HG03457 (cell line): ENCODE data around the gene FAM193B.
"Not testable (repeated sequence)": the region's sequence is repeated elsewhere in the genome, so short reads cannot be mapped to it uniquely, and the experiment has no call there.

Experiments used
- ATAC-seq: cut with Tn5 transposase; IDR thresholded peaks from one replicate; pipeline ENCODE4 v1.9.1; 2021; ENCODE audit warnings: moderate number of reproducible peaks; ENCODE audit not compliant: unreplicated experiment

Gene FAM193B

DNA sequence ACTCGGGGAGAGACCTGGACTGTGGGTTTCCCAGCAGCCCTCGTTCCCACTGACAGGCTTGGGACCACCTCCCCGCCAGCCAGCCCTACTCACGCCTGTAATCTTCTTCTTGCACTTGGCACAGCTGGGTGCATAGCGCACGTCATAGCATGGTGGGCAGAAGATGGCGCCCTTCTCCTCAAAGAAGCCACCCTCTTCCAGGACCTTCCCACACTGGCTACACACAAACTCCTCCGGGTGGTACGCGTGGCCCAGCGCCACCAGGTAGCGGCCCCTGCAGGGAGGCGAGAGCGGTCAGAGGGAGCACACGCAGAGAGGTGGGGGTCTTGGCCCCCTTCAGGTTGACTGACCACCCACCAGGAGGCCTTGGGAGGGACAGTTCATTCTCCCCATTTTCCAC is 66.4 kb downstream of the FAM193B start:
- ATAC-seq = no peak

DNA sequence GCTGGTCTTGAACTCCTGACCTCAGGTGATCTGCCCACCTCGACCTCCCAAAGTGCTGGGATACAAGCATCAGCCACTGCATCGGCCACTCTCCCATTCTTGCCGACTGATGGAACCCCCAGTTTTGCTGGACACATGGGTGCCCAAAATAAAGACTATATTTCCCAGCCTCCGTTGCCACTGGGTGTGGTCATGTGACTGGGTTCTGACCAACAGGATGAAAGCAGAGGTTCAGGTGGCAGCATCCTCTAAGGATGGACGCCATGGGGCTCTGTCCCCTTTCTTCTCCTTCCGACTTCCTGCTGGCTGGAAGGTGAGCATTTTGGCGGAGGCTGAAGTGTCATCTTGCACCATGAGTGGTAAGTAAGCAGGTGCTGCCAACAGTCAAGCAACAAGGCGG is 67.2 kb downstream of the FAM193B start:
- no peak for ATAC-seq

DNA sequence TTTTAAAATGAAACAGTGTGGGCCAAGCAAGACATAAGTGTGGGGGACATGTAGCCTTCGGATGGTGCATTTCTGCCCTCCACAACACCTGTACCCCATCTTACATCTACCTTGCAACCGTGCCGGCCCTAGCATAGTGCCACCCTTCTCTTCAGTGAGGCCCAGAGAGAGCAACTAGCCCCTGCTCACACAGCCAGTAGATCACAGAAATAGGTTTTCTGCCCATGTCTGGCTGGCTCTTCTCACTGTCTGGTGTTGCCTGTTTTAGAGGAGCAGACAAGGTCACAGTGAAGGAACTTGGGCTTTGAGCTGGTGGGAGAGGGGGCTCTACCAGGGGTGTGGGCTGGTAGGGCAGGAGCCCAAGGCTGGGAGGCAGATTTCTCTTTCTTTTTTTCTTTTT is 68.1 kb downstream of the FAM193B start:
- ATAC-seq = no peak

DNA sequence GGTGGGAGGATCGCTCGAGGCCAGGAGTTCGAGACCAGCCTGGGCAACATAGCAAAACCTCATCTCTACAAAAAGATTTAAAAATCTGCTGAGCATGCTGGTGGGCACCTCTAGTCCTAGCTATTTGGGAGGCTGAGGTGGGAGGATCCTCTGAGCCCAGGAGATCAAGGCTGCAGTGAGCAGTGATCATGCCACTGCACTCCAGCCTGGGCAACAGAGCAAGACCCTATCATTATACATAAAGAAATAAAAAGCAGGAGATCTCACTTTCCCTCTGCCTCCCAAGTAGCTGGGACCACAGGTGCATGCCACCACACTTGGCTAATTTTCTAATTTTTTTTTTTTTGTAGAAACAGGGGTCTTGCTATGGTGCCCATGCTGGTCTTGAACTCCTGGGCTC is 68.6 kb downstream of the FAM193B start:
- ATAC-seq = not testable (repeated sequence)

DNA sequence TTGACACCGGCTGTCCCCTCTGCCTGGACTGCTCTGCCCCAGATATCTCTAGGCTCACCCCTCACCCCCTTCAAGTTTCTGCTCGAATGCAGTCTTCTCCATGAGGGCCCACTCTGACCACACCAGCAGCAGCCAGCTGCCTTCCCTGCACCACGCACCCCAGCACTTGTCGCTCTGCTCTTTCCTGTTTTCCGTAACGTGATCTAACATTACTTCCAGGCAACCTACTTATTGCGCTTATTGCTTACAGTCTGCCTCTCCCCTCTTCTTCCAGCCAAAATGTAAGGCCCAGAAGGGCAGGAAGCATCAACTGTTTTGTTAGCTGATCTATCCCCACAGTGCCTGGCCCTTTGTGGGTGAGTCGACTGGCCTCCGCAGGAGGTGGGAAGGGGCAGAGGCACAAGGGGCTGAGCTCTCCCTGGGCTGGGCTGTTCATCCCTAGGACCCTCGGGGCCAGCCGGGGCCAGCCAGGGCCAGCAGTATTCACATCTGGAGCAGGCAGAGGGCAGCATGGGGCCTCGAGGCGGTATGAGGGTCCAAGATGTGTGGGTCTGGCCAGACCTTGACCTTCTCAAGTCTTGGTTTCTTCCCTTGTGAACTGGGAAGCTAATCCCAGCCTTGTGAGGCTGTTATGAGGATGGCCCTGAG is 69.3 kb downstream of the FAM193B start:
- no peak for ATAC-seq

DNA sequence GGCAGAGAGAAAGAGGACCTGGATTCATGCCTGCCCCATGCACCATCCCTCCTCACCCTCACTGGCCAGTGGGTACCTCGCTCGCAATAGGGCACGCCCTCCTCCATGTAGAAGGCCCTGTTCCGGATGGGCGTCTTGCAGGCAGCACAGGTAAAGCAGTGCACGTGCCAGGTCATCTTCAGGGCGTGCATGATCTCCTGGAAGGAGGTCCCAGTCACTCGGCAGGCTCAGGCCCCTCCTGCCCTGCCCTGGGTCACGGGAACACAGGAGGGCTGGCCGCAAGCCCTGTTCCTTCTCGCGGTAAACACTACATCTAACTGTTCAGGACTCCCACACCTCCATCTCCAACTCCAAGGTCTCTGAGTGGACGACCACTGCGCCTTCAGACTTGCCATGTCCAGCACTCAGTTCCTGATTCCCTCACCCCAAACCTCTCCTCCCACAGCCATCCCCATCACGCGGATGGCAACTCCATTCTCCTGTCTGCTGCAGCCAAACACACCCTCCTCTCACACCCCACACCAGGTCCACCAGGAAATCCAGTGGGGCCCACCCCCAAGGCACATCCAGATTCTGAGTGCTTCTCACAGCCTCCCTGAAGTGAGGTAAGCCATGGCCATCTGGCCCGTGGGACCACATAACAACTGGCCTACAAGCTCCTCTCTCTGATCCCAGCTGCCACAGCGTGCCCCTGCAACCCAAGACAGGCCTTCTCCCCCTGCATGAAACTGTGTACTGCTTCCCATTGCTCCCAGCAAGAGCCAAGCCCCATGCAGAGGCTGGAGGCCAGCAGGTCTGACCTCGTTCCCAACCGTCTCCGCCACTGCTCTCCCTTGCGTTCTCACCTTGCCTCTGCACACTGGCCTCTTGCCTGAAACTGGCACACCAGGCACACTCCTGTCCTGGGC is 70.1 kb downstream of the FAM193B start:
- ATAC-seq = no peak

DNA sequence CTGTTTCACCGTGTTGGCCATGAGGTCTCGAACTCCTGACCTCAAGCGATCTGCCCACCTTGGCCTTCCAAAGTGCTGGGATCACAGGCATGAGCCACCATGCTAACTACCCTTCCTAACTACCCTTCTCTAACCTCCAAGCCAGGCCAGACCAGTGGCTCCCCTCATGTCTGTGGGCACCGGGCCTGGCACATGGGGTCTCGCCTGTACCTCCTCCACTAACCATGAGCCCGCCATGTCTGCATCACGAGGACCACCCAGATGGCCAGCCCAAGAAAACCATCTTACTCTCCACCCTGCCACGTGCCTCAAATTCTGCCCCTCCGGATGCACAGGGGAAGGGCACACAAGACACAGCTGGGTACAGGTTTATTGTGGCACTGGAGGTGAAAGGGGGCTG is 71.3 kb downstream of the FAM193B start:
- ATAC-seq = no peak

DNA sequence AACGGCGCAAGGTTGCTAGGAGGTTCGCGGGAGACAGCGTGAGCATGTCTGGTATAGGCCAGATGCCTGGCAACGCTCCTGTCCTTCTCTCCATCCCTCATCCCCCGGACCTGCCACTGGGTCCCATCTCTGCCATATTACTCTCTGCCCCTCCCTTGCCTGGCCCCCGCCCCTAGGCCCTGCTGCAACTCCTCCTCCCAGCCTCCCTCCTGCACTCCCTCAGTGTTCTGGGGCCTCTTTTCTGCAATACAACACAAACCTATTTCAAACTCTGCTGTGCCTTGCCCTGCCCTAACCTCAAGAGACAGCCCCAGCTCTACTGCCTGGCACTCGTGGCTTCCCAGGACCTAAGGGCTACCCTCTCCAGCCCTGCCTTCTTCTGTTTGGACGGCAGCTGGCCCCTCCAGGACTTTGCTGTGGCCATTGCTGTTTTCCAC is 72.0 kb downstream of the FAM193B start:
- ATAC-seq = no peak

DNA sequence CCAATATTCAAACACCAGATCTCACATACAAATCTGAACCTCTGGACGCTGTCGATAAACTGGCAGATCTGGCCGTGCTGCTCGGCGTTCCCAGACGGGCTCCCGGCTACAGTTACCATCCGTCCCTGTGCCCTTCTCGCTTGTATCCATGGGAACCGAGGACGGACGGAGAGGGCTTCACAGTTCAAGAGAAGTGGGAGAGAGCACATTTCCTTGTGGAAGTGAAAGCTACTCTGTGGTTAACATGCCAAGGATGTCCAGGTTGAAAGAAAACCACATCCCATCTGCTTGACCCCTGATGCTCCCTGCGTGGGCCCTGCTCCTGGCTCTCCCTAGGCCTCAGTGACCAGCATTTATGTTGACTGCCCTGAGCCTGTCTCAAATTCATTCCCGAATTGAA is 74.6 kb downstream of the FAM193B start:
- ATAC-seq = no peak

DNA sequence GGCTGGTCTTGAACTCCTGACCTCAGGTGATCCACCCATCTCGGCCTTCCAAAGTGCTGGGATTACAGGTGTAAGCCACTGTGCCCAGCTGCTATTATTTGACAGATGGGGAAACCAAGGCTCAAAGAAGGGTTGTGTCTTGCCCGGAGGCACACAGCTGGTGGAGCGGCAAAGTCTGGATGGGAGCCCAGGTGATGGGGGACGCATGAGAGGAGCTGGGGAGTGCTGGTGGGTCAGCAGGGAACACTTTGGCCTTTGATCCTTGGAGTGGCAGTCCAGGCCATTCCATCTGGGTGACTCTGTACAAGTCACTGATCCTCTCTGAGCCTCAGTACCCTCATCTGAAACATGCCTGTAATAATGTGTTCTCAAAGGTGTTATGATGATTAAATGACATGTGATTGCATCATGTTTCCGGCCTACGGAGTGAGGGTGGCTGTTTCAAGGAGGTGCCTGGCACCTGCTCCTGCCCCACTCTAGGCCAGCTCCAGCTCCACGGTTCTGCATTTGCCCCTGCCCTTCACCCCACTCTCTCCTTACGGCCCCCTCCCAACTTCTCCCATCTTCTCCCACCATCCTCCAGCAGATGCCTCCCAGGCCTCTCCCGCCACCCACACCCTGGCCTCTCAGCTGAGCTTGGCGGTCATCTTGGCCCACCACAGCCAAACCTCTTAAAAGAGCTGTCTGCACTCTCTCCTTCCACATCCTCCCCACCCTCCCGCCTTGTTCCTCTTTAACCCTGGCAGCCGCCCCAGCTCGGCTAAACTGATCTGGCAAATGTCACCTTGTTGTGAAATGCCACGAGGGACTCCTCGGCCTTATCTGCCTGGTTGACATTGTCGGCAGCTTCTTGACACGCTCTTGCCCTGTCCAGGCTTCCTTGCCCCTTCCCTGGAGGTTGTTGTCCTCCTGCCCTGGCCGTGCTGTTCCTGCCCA is 75.4 kb downstream of the FAM193B start:
- no peak for ATAC-seq

DNA sequence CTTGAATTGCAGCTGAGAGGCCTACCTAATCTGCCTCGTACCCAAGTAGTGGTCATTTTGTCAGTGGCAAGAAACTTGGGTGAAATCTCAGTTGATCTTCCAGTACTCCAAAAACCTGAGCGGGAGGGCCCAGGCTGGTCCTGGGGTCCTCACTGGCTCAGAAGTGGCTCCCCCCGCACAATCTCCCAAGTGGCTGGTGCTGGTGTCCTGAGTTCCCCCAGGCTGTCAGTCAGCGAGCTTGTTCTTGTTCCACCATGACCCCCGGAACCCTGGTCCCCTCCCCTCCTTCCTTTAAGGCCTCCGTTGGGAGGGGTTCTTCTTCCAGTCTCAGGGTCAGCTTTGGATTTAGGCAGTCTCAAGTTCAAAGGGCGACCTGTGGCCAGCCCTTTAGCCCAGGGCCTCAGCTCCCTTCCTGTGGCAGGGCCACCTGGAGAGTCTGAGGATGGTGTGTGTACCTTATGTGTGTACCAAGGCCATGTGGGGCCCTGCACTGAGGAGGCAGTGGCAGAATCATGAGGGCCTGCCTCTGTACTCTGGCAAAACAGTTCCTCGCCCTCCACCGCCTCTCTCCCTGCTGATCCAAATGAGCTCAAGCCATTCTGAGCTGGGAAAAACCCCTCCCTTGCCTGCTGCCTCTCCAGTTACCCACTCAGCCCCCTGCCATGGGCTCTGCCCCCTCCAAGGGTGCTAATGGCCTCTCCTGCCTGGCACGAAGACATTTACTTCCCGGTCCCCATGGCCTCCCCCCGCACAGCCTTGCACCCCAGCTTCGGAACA is 76.5 kb downstream of the FAM193B start:
- no peak for ATAC-seq

DNA sequence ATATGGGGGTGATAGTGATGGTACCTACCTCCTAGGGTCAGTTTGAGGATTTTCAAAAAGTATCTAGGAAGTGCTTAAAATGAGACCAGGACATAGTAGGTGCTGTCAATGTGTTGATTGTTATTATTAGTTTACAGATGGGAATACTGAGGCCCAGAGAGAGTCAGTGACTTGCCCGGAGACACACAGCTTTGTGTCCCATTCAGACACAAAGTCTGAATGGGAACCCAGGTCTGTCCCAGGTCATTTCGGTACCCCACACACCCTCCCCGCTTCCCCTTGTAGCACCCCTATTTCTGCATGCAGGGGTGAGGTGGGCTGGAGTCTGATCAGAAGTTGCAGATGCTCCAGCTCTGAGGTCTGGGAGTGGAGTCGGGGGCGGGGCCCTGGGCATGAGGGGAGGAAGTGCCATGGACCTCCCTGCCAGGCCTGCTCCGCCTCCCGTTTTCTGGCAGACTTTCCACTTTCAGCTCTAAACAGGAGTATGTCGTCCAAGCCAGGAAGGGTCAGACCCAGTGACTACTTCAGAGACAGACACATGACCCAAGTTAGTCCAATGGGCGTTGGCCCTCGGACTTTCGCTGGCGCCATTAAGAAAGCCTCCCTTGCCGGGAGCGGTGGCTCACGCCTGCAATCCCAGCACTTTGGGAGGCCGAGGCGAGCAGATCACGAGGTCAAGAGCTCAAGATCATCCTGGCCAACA is 77.7 kb downstream of the FAM193B start:
- no peak for ATAC-seq

DNA sequence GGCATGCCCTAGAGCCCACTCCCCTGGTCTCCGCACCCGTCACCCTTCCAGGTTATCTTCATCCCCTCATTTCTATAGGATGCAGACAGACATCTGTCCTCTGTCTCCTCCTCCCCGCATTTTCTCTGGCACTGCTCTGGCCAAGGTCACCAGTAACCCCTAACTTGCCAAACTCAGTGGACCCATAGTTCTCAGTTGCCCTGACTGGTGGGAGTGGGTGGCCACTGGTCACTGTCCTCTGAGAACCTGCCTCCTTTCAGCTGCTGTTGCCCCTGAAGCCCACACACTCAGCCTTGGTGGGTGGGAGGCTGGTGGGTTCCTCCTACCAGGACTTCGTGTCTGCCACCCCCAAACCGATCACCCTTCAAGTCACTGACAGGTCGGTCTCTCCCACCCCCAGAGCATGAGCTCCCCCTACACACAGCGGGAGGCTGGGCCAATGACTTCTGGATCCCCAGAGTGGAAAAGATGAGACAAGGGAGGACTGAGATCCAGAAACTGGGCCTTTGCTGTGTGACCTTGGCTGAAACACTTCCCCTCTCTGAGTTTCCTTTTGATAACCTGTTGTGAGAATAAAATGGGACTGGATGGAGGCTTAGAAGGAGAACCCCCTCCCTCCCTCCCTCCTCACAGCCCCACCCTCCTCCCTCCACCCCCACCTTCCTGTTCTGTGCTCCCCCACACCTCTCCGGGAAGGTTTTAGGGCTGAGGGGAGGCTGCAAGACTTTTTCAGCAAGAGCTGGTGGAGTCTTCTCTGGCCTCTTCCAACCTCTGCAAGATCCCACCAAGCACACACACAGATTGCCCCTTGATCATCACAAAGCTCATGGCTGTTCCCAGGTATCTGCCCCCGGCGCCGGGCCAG is 78.6 kb downstream of the FAM193B start:
- no peak for ATAC-seq

DNA sequence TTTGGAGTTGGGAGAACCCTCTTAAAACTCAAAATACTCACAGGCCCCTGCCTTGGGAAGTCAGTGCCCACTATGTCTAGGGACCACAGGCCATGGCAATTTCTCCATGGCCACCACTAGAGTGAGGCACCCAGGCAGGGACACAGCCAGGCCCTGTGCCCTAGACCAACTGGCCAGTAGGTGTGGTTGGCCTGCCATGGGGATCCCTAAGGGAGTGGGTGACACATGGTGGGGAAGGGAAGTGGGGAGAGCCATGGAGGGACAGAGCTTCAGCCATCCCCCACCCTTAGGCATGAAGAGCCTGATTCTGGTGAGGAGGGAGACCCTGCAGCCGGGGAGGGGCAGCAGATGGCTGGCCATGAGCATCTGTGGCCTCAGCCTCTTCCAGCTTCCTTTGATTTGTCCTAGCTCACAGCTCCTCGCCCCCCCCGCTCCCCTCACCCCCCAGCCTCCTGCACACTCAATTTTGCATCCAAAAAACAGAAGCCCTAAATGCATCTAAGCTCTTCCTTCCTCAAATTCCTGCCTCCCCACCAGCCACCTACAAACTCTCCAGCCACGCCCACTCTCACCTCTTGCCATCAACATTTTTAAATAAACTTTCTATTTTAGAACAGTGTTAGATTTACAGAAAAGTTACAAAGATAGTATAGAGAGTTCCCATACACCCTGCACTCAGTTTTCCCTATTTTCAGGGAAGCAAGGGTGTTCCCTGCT is 79.4 kb downstream of the FAM193B start:
- no peak for ATAC-seq

DNA sequence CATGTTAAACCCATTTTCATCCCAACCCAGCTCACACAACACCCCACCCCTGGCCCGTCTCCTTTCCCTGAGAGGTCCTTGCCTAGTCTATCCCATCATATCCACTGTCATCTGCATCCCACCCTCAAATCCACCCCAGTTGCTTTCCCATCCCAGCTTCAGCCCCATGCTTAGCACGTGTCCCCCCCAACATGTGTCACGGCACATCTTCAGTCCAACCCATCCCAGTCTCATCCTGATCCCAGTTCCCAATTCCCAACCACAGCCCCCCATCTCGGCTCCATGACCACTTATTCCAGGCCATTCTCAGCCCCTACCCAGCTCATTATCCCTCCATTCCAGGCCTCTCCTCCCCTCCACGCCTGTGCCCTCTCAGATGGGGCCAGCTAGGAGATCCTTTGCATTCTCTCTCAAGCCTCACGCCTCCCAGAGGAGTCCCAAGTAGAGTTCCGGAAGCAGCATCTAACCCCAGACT is 80.3 kb downstream of the FAM193B start:
- no peak for ATAC-seq

DNA sequence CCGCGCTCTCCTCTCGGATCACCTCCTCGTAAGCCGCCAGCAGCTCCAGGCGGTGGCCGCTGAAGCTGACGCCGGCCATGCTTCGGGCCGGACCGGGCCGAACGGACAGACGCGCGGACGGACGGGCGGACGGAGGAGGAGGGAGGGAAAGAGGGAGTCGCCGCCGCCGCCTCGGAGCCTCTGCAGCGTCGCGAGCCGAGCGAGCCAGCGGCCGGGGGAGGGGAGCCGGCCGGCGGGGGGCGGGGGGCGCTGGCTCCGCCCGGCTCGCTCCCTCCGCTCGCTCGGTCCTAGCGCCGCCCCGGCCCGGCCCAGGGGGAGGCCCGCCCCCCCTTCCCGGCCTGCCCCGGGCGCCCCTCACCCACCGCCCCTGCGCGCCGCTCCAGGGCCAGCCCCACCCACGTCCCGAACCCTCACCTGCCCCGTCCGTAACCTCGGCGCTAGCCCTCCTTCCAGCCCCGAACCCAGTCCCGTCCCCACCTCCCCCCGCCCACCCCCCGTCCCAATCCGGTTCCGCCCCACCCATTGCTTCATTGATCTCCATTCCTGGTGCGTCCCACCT is 80.8 kb downstream of the FAM193B start, which contains the start of gene DBN1:
TSS of gene DBN1 (minus strand) at position 192 of the 559 bp plus-strand sequence. CDS start at position 79, 113 bp downstream.
- ATAC-seq = no peak
